IMR-90 (cell line): ENCODE results near the gene ARNT2. TPM values are rescaled to one million over a fixed set of nuclear protein-coding genes. Genes with fewer than 3 reads are reported as not detected.

Source experiments
- ATAC-seq: fragments of 200-7000 bp; cut with Tn5 transposase; 2 replicates; pipeline ENCODE4 v1.9.1; 2020; ENCODE audit warnings: low read depth, mild to moderate bottlenecking, moderate library complexity
- BruUV-seq: library from RNA; stranded (reverse); fragments of 400-500 nt; replicated peaks from 2 replicates; lab custom pipeline; 2021; lab: Mats Ljungman, UMichigan
- CTCF ChIA-PET: fragments of 300-600 bp; formaldehyde crosslinking; extraction: SDS; loops from one replicate; lab custom pipeline; 2021; ENCODE audit warnings: antibody characterized with exemption; lab: Yijun Ruan, JAX
- POLR2A ChIA-PET: fragments of 300-600 bp; sonication (Branson Sonifier 250); formaldehyde crosslinking; loops from one replicate; lab custom pipeline; 2022; ENCODE audit warnings: antibody characterized with exemption; ENCODE audit not compliant: unreplicated experiment; lab: Charles Lee
- DNase-seq: peaks from one replicate; pipeline ENCODE4 v3.0.0; 2013
- H2AFZ ChIP-seq: replicated peaks from 2 replicates; pipeline ENCODE3; 2013; ENCODE audit warnings: low read length, mild to moderate bottlenecking; ENCODE audit not compliant: poor library complexity
- H2AK5ac ChIP-seq: 2 replicates; pipeline ENCODE4 v1.6.1; 2013; ENCODE audit warnings: low read depth, low read length, inconsistent platforms
- H2AK9ac ChIP-seq: replicated peaks from 2 replicates; pipeline ENCODE3; 2013; ENCODE audit warnings: mild to moderate bottlenecking, low read depth, low read length, moderate library complexity; ENCODE audit not compliant: poor library complexity
- H2BK120ac ChIP-seq: 2 replicates; pipeline ENCODE4 v1.6.1; 2013; ENCODE audit warnings: low read depth, low read length, inconsistent platforms
- H2BK15ac ChIP-seq: 3 replicates; pipeline ENCODE4 v1.6.1; 2013; ENCODE audit warnings: low read depth, low read length, inconsistent platforms
- H2BK20ac ChIP-seq: 2 replicates; pipeline ENCODE4 v1.6.1; 2013; ENCODE audit warnings: low read depth, mild to moderate bottlenecking, inconsistent platforms, low read length, moderate library complexity
- H2BK5ac ChIP-seq: 2 replicates; pipeline ENCODE4 v1.6.1; 2013; ENCODE audit warnings: mild to moderate bottlenecking, low read depth, low read length, inconsistent platforms; ENCODE audit not compliant: poor library complexity, severe bottlenecking
- H3K14ac ChIP-seq: replicated peaks from 2 replicates; pipeline ENCODE4 v1.6.1; 2013; ENCODE audit warnings: low read depth, low read length, inconsistent platforms
- H3K18ac ChIP-seq: 2 replicates; pipeline ENCODE4 v1.6.1; 2013; ENCODE audit warnings: low read depth, low read length, control low read depth
- H3K23ac ChIP-seq: 2 replicates; pipeline ENCODE4 v1.6.1; 2013; ENCODE audit warnings: low read depth, low read length, inconsistent platforms
- H3K27ac ChIP-seq: 2 replicates; pipeline ENCODE4 v1.5.1; 2013; ENCODE audit warnings: mild to moderate bottlenecking, control low read depth, low read length; ENCODE audit not compliant: insufficient read depth
- H3K27me3 ChIP-seq: 2 replicates; pipeline ENCODE4 v1.6.1; 2013; ENCODE audit warnings: low read length; ENCODE audit not compliant: control insufficient read depth, insufficient read depth
- H3K36me3 ChIP-seq: 2 replicates; pipeline ENCODE4 v1.6.1; 2013; ENCODE audit warnings: low read length, mixed read lengths; ENCODE audit not compliant: control insufficient read depth, insufficient read depth
- H3K4ac ChIP-seq: 2 replicates; pipeline ENCODE4 v1.6.1; 2013; ENCODE audit warnings: low read depth, low read length, inconsistent platforms
- H3K4me1 ChIP-seq: 2 replicates; pipeline ENCODE4 v1.6.1; 2013; ENCODE audit warnings: low read length, mixed read lengths; ENCODE audit not compliant: control insufficient read depth, insufficient read depth
- H3K4me2 ChIP-seq: 2 replicates; pipeline ENCODE4 v1.6.1; 2013; ENCODE audit warnings: low read depth, mild to moderate bottlenecking, control low read depth, low read length, moderate library complexity
- H3K4me3 ChIP-seq: 2 replicates; pipeline ENCODE4 v1.5.1; 2013; ENCODE audit warnings: low read depth, mild to moderate bottlenecking, control low read depth, low read length, moderate library complexity; ENCODE audit not compliant: insufficient read depth
- H3K56ac ChIP-seq: 2 replicates; pipeline ENCODE4 v1.6.1; 2013; ENCODE audit warnings: low read length, inconsistent platforms; ENCODE audit not compliant: insufficient read depth; ENCODE audit errors: extremely low read depth
- H3K79me1 ChIP-seq, 2 experiments: 2 replicates each; pipeline ENCODE4 v1.6.1; 2013; ENCODE audit warnings: low read length in 2 of 2, inconsistent platforms in 1 of 2, low read depth in 1 of 2
- H3K9ac ChIP-seq: 2 replicates; pipeline ENCODE4 v1.6.1; 2013; ENCODE audit warnings: low read depth, low read length, control low read depth
- H3K9me1 ChIP-seq: 2 replicates; pipeline ENCODE4 v1.6.1; 2013; ENCODE audit warnings: low read length, inconsistent platforms; ENCODE audit not compliant: insufficient read depth
- H3K9me3 ChIP-seq: 2 replicates; pipeline ENCODE4 v1.6.1; 2013; ENCODE audit warnings: low read length; ENCODE audit not compliant: control insufficient read depth, insufficient read depth
- H4K20me1 ChIP-seq: 2 replicates; pipeline ENCODE4 v1.6.1; 2013; ENCODE audit warnings: low read length, inconsistent platforms; ENCODE audit not compliant: insufficient read depth
- H4K5ac ChIP-seq: 2 replicates; pipeline ENCODE4 v1.6.1; 2013; ENCODE audit warnings: mild to moderate bottlenecking, low read depth, low read length, control low read depth
- H4K8ac ChIP-seq, 2 experiments: 2 replicates each; pipeline ENCODE4 v1.6.1; 2013; ENCODE audit warnings: low read depth in 2 of 2, low read length in 2 of 2, control low read depth in 1 of 2, inconsistent platforms in 1 of 2
- H4K91ac ChIP-seq: 2 replicates; pipeline ENCODE4 v1.6.1; 2013; ENCODE audit warnings: low read depth, low read length, inconsistent platforms; ENCODE audit not compliant: insufficient read depth
- BHLHE40 ChIP-seq: fragments of 150-350 bp; IDR thresholded peaks from 2 replicates; pipeline ENCODE4 v1.6.1; 2016; ENCODE audit warnings: mild to moderate bottlenecking, low read depth, low read length
- CEBPB ChIP-seq: IDR thresholded peaks from 2 replicates; pipeline ENCODE4 v1.6.1; 2012; ENCODE audit warnings: low read depth, low read length, improper control_type of control experiment
- CHD1 ChIP-seq: IDR thresholded peaks from 2 replicates; pipeline ENCODE4 v1.6.1; 2012; ENCODE audit warnings: low read depth, low read length, improper control_type of control experiment
- ELK1 ChIP-seq: fragments of 150-350 bp; IDR thresholded peaks from 2 replicates; pipeline ENCODE4 v1.6.1; 2016; ENCODE audit warnings: low read depth, mild to moderate bottlenecking, low read length, moderate library complexity, borderline replicate concordance
- FOS ChIP-seq: fragments of 150-350 bp; IDR thresholded peaks from 2 replicates; pipeline ENCODE4 v1.6.1; 2016; ENCODE audit warnings: low read depth, low read length
- MAFK ChIP-seq: IDR thresholded peaks from 2 replicates; pipeline ENCODE4 v1.6.1; 2012; ENCODE audit warnings: low read depth, low read length, improper control_type of control experiment
- MAZ ChIP-seq: IDR thresholded peaks from 2 replicates; pipeline ENCODE4 v1.6.1; 2012; ENCODE audit warnings: low read depth, mild to moderate bottlenecking, low read length, improper control_type of control experiment, moderate library complexity, borderline replicate concordance
- MXI1 ChIP-seq: IDR thresholded peaks from 2 replicates; pipeline ENCODE4 v1.6.1; 2012; ENCODE audit warnings: low read depth, mild to moderate bottlenecking, low read length, moderate library complexity, borderline replicate concordance
- NFE2L2 ChIP-seq: fragments of 150-350 bp; IDR thresholded peaks from 2 replicates; pipeline ENCODE4 v1.6.1; 2016; ENCODE audit warnings: low read depth, mild to moderate bottlenecking, low read length
- POLR2A ChIP-seq: IDR thresholded peaks from 2 replicates; pipeline ENCODE4 v1.6.1; 2012; ENCODE audit warnings: mild to moderate bottlenecking, low read depth, low read length
- RAD21 ChIP-seq: IDR thresholded peaks from 2 replicates; pipeline ENCODE4 v1.6.1; 2012; ENCODE audit warnings: low read length, improper control_type of control experiment
- RCOR1 ChIP-seq: IDR thresholded peaks from 2 replicates; pipeline ENCODE4 v1.6.1; 2012; ENCODE audit warnings: mild to moderate bottlenecking, low read length, improper control_type of control experiment; ENCODE audit not compliant: insufficient replicate concordance
- RFX5 ChIP-seq: IDR thresholded peaks from 2 replicates; pipeline ENCODE4 v1.8.0; 2012; ENCODE audit warnings: low read depth, mild to moderate bottlenecking, low read length, moderate library complexity
- SMC3 ChIP-seq: fragments of 150-350 bp; IDR thresholded peaks from 2 replicates; pipeline ENCODE4 v1.6.1; 2016; ENCODE audit warnings: low read depth, mild to moderate bottlenecking, antibody characterized with exemption, low read length, moderate library complexity
- USF2 ChIP-seq: fragments of 150-350 bp; IDR thresholded peaks from 2 replicates; pipeline ENCODE4 v1.6.1; 2017; ENCODE audit warnings: mild to moderate bottlenecking, antibody characterized with exemption, low read length, low read depth
- WGBS, 2 experiments: methylation state at CpG; one replicate each; pipeline versions ENCODE4 v1.1.5 to v1.1.7; 2013; ENCODE audit warnings: missing lambda C conversion rate in 2 of 2; ENCODE audit not compliant: insufficient read length in 1 of 2; ENCODE audit errors: extremely low coverage in 2 of 2; 5-methylcytosine and 5-hydroxymethylcytosine counted together
- dilution Hi-C: fragments of 300-500 bp; cut with HindIII; formaldehyde crosslinking; loops from one replicate; pipeline ENCODE4 v1.14.3; 2018; ENCODE audit warnings: low sequenced_read_pairs; ENCODE audit not compliant: unreplicated experiment
- in situ Hi-C: fragments of 300-500 bp; cut with MboI; formaldehyde crosslinking; loops from 3 replicates; pipeline ENCODE4 v1.14.3; 2019; ENCODE audit warnings: low sequenced_read_pairs, inconsistent platforms, mixed read lengths
- intact Hi-C: fragments of 100-400 bp; cut with micrococcal nuclease; formaldehyde crosslinking; loops from 2 replicates; pipeline ENCODE4 v1.10.0; 2022
- polyA plus RNA-seq, 3 experiments: library from polyadenylated mRNA; depleted of rRNA; stranded (reverse); fragments of >200 nt; gene quantifications; 2 replicates each; pipeline ENCODE4 v1.2.3, GENCODE V29; 2012; ENCODE audit warnings: low replicate concordance in 1 of 3
- total RNA-seq: library from RNA; depleted of rRNA; stranded (reverse); fragments of >200 nt; gene quantifications from 2 replicates; pipeline ENCODE4 v1.2.3, GENCODE V29; 2012

Gene ARNT2
- total and polyA plus RNA-seq, 2 of the 4 experiments (the other 2 are of a cell fraction) = 18.2 to 19.0 TPM

- TF ChIP-seq USF2 = no peak
- no peak for TF ChIP-seq FOS
- TF ChIP-seq SMC3 = no peak
- no peak for TF ChIP-seq BHLHE40
Measured at GRCh38 chr15:80508783-80509182, 104.6 kb downstream of the ARNT2 start (continued).

- no peak overlapping the region for H3K4me3 ChIP-seq
- H2BK15ac ChIP-seq = peak overlapping the region; percentile 90; the same call in 2 of the 3 replicates
- no TSS peak for BruUV-seq
- 100% methylated on average over 1 of the region's 5 CpGs; no CpG with 5 or more reads in 1 of the 2 experiments for WGBS, 2 experiments
- ChIA-PET CTCF (no interaction called here), POLR2A (no interaction called here)
- H3K23ac ChIP-seq = no peak overlapping the region
- dilution Hi-C loops (no loop called here), intact Hi-C loops (loop anchor here (5.0 kb wide), 1 partner anchor 52 kb away; no protein-coding TSS in a partner anchor), in situ Hi-C loops (no loop called here)
- H2AFZ ChIP-seq = no peak overlapping the region
- H2AK5ac ChIP-seq = peak overlapping the region; percentile 97
- H3K9me3 ChIP-seq = peaks cover 4% of the 10 kb centered on the region; the same call in 1 of the 2 replicates
- H4K20me1 ChIP-seq = no peaks in the 10 kb centered on the region
- H3K4ac ChIP-seq = peak overlapping the region; percentile 88
- H4K8ac ChIP-seq = peak overlapping the region; percentile 63 to 88
- no peak overlapping the region for H3K56ac ChIP-seq
- peak overlapping the region; percentile 85 for H2BK20ac ChIP-seq
- H3K79me1 ChIP-seq = peaks cover 12 to 53% of the 10 kb centered on the region in 2 experiments
- no peak overlapping the region for H3K9ac ChIP-seq
- no peak for ATAC-seq
- H3K27me3 ChIP-seq = no peaks in the 10 kb centered on the region
- H2BK120ac ChIP-seq = peak overlapping the region; percentile 82
- H2AK9ac ChIP-seq = no peak overlapping the region
- peak overlapping the region; percentile 88 for H4K91ac ChIP-seq
- no peak for DNase-seq
- peak overlapping the region; percentile 96 for H3K18ac ChIP-seq
- H4K5ac ChIP-seq = peak overlapping the region; percentile 56
- peak overlapping the region; percentile 74 for H3K14ac ChIP-seq
- peaks cover 36% of the 10 kb centered on the region for H3K4me1 ChIP-seq
- H3K36me3 ChIP-seq = peaks cover 14% of the 10 kb centered on the region
- H3K9me1 ChIP-seq = peaks cover 37% of the 10 kb centered on the region
- peak overlapping the region; percentile 22 for H2BK5ac ChIP-seq
- H3K27ac ChIP-seq = peak overlapping the region; percentile 5; the same call in 1 of the 2 replicates
- H3K4me2 ChIP-seq = no peak overlapping the region
- TF ChIP-seq MXI1 (no peak), CHD1 (no peak), BHLHE40 (no peak), RCOR1 (no peak), RFX5 (no peak), NFE2L2 (no peak), CEBPB (no peak), FOS (no peak), MAFK (no peak), POLR2A (no peak), ELK1 (no peak), RAD21 (no peak), MAZ (no peak), USF2 (no peak), SMC3 (no peak)
Measured at GRCh38 chr15:80509800-80510199, 105.6 kb downstream of the ARNT2 start.
